GM20000 (cell line): ENCODE data around the gene TSR2.

ENCODE experiments used
- DNase-seq: peaks from one replicate; pipeline ENCODE4 v3.0.0; 2012; ENCODE audit warnings: low spot score
- CTCF ChIP-seq: IDR thresholded peaks from 2 replicates; pipeline ENCODE4 v1.5.1; 2012; ENCODE audit warnings: mild to moderate bottlenecking, control low read depth; ENCODE audit errors: extremely low read depth, missing control alignments

TSR2 gene

GRCh38 chrX:54439960-54440871 lies at the start of gene TSR2:
Gene TSR2, plus strand, starts transcription at chrX:54440404. Its CDS starts 18 bp downstream, at chrX:54440422.
- peak; percentile 71 for DNase-seq
- TF ChIP-seq CTCF: no peak

- no peak for TF ChIP-seq CTCF
- DNase-seq: no peak
These were observed 43.1 kb upstream of the TSR2 start for GRCh38 chrX:54397113-54397512.

- no peak for TF ChIP-seq CTCF
- no peak for DNase-seq
These were observed 32.9 kb upstream of the TSR2 start for GRCh38 chrX:54407266-54407665.

- DNase-seq: no peak
- TF ChIP-seq CTCF: no peak
These were observed 28.5 kb upstream of the TSR2 start for GRCh38 chrX:54411732-54412131.

- TF ChIP-seq CTCF: no peak
- DNase-seq: no peak
These were observed 26.5 kb upstream of the TSR2 start for GRCh38 chrX:54413753-54414152.

- DNase-seq: no peak
- no peak for TF ChIP-seq CTCF
These were observed 24.5 kb upstream of the TSR2 start for GRCh38 chrX:54415534-54416350.

- TF ChIP-seq CTCF: no peak
- no peak for DNase-seq
These were observed 23.2 kb upstream of the TSR2 start for GRCh38 chrX:54416965-54417364.
